Vagina (tissue), 2 donors: ENCODE results near the gene MACF1.

Source experiments
- CTCF ChIP-seq, 3 experiments: fragments of 450-650 bp in 2 of 3; fragments of 200-600 bp in 1 of 3; sonication (generic) in 1 of 3; IDR thresholded peaks; one replicate each; pipeline ENCODE4 v1.5.1; 2017 to 2019; ENCODE audit warnings: antibody characterized with exemption in 3 of 3, mild to moderate bottlenecking in 2 of 3, moderate library complexity in 2 of 3
- POLR2A ChIP-seq, 2 donors: fragments of 450-650 bp; IDR thresholded peaks; one replicate each; pipeline ENCODE4 v1.6.1; 2017; ENCODE audit warnings: antibody characterized with exemption in 2 of 2, mild to moderate bottlenecking in 2 of 2, moderate library complexity in 2 of 2
- POLR2AphosphoS5 ChIP-seq, 2 donors: sonication (generic); formaldehyde crosslinking; IDR thresholded peaks; one replicate each; pipeline ENCODE4 v1.9.0; 2017; ENCODE audit warnings: antibody characterized with exemption in 2 of 2, mild to moderate bottlenecking in 2 of 2, low read depth in 1 of 2; ENCODE audit not compliant: insufficient read depth in 1 of 2

- TF ChIP-seq CTCF (IDR thresholded peaks at IDR 0.05) (no peak), POLR2A (IDR thresholded peaks at IDR 0.05) (no peak), POLR2AphosphoS5 (IDR thresholded peaks at IDR 0.05; ENCODE audit: insufficient read depth in 1 of 2, low read depth in 1 of 2) (no peak)
Measured at GRCh38 chr1:39393645-39394044, 189.2 kb downstream of the MACF1 start.
